CD4-positive, alpha-beta T cell (primary cell): Measurements from ENCODE around the gene EIF2D. TPM values are rescaled to one million over a fixed set of nuclear protein-coding genes. Genes with fewer than 3 reads are reported as not detected.

Experiments
- ATAC-seq: fragments of 200-7000 bp; cut with Tn5 transposase; one replicate; pipeline ENCODE4 v1.10.0; 2022; ENCODE audit warnings: mild to moderate bottlenecking; ENCODE audit not compliant: poor library complexity
- CTCF ChIA-PET: fragments of 350-600 bp; sonication (Branson Sonifier 250); formaldehyde crosslinking; loops from one replicate; lab custom pipeline; 2021; ENCODE audit warnings: antibody characterized with exemption, inconsistent platforms; lab: Charles Lee
- POLR2A ChIA-PET: fragments of 350-600 bp; sonication (Branson Sonifier 250); formaldehyde crosslinking; loops from one replicate; lab custom pipeline; 2021; ENCODE audit warnings: antibody characterized with exemption, inconsistent platforms; lab: Charles Lee
- DNase-seq, 14 experiments: peaks; one replicate each; pipeline ENCODE4 v3.0.0-alpha.2; 2013 to 2020; ENCODE audit warnings: mixed read lengths in 2 of 14
- H3K27ac ChIP-seq, 2 donors: one replicate each; pipeline versions ENCODE4 v1.5.1 to v1.7.0; 2013; ENCODE audit warnings: low read length in 2 of 2, low read depth in 1 of 2, mild to moderate bottlenecking in 1 of 2
- H3K27me3 ChIP-seq, 2 experiments: 1 replicate in 1 of 2; 2 replicates in 1 of 2; pipeline versions ENCODE4 v1.6.1 to v1.7.0; 2013; ENCODE audit warnings: low read length in 2 of 2, control low read depth in 1 of 2, mild to moderate bottlenecking in 1 of 2, moderate library complexity in 1 of 2; ENCODE audit not compliant: insufficient read depth in 2 of 2, control insufficient read depth in 1 of 2
- H3K36me3 ChIP-seq: one replicate; pipeline ENCODE4 v1.6.1; 2013; ENCODE audit warnings: low read length, control low read depth; ENCODE audit not compliant: insufficient read depth
- H3K4me1 ChIP-seq: one replicate; pipeline ENCODE4 v1.6.1; 2013; ENCODE audit warnings: low read length, control low read depth; ENCODE audit not compliant: insufficient read depth
- H3K4me3 ChIP-seq: one replicate; pipeline ENCODE4 v1.5.1; 2013; ENCODE audit warnings: mild to moderate bottlenecking, low read length, moderate library complexity
- H3K9me3 ChIP-seq, 2 experiments: 1 replicate in 1 of 2; 2 replicates in 1 of 2; pipeline versions ENCODE4 v1.6.1 to v1.7.0; 2013; ENCODE audit warnings: low read length in 2 of 2, mild to moderate bottlenecking in 2 of 2, control low read depth in 1 of 2, moderate library complexity in 1 of 2; ENCODE audit not compliant: control insufficient read depth in 1 of 2, insufficient read depth in 1 of 2
- H3K27ac Mint-ChIP-seq: one replicate; pipeline ENCODE4 v1.8.0; 2020; ENCODE audit warnings: mixed read lengths
- H3K27me3 Mint-ChIP-seq: one replicate; pipeline ENCODE4 v1.8.0; 2021; ENCODE audit warnings: mixed read lengths
- H3K36me3 Mint-ChIP-seq: one replicate; pipeline ENCODE4 v1.8.0; 2021; ENCODE audit warnings: low read depth, mixed read lengths
- H3K4me1 Mint-ChIP-seq: one replicate; pipeline ENCODE4 v1.8.0; 2021; ENCODE audit warnings: low read depth, mixed read lengths
- H3K4me3 Mint-ChIP-seq: one replicate; pipeline ENCODE4 v1.8.0; 2020; ENCODE audit warnings: mild to moderate bottlenecking, mixed read lengths
- H3K9me3 Mint-ChIP-seq: one replicate; pipeline ENCODE4 v1.8.0; 2020; ENCODE audit warnings: mixed read lengths
- intact Hi-C, 2 experiments: fragments of 100-400 bp; cut with DNase I in 1 of 2; cut with micrococcal nuclease in 1 of 2; formaldehyde crosslinking; loops; one replicate each; pipeline versions ENCODE4 v1.15.1 to v1.9.0; 2023 to 2025; cut with DNase I, micrococcal nuclease
- polyA plus RNA-seq, 2 donors: library from polyadenylated mRNA; unstranded; fragments of 120-200 nt; gene quantifications; one replicate each; pipeline ENCODE4 v1.2.1, GENCODE V29; 2013
- total RNA-seq, 174 experiments: library from RNA in 2 of 174; stranded (reverse) in 2 of 174; gene quantifications; one replicate each; pipeline ENCODE4 v1.2.3 and lab custom pipeline; 2021 to 2026
- TF ChIP-seq, protein P1 (sequence below): fragments of 200-600 bp; IDR thresholded peaks from one replicate; pipeline ENCODE4 v1.8.0; 2022; ENCODE audit warnings: antibody characterized with exemption, mild to moderate bottlenecking

Gene EIF2D, protein sequence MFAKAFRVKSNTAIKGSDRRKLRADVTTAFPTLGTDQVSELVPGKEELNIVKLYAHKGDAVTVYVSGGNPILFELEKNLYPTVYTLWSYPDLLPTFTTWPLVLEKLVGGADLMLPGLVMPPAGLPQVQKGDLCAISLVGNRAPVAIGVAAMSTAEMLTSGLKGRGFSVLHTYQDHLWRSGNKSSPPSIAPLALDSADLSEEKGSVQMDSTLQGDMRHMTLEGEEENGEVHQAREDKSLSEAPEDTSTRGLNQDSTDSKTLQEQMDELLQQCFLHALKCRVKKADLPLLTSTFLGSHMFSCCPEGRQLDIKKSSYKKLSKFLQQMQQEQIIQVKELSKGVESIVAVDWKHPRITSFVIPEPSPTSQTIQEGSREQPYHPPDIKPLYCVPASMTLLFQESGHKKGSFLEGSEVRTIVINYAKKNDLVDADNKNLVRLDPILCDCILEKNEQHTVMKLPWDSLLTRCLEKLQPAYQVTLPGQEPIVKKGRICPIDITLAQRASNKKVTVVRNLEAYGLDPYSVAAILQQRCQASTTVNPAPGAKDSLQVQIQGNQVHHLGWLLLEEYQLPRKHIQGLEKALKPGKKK
- total RNA-seq (10 to 100 TPM; 48.9 to 51.6 TPM), total RNA-seq (lab: John Stamatoyannopoulos, UW) (41.6 to 133 (median 69.5) reads per million in 172 experiments)
- 54.0 TPM for polyA plus RNA-seq (2013, experiment 1 of 2)
- polyA plus RNA-seq (2013, experiment 2 of 2) = 51.4 TPM

DNA sequence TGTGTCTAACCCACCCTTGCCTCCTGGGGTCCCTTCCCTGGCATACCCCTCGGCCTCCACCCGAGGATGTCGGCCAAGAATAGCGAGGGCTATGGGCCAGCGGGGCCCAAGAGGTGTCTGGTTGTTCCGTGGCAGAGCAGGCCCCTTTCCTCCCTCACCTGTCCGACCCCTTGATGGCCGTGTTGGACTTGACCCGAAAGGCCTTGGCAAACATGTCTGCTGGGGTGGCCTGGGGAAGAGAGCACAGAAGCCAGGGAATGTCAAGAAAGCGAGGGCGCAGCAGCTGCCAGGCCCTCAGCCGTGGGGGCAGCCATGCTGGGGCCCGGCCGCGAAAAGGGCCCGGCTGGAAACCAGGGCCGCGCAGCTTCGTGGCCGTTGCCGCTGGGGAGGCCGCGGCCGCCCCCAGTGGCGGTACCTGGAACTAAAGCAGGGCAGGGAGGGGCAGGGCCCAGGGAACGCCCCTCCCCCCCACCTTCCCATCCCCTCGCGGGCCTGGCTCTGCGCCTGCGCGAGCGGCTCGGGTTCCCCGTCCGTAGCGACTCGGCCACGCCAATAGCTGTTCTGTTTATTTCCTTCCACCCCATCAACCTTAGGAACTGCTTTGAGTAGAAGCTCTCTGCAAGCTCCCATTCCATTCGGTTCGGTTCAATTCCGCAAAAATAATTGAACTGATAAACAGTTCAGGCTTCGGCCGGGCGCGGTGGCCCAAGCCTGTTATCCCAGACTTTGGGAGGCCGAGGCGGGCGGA lies at the start of gene EIF2D:
TSS of gene EIF2D (minus strand) at position 337 of the 748 bp plus-strand sequence. CDS start at position 214, 123 bp downstream.
- TF ChIP-seq, protein P1, sequence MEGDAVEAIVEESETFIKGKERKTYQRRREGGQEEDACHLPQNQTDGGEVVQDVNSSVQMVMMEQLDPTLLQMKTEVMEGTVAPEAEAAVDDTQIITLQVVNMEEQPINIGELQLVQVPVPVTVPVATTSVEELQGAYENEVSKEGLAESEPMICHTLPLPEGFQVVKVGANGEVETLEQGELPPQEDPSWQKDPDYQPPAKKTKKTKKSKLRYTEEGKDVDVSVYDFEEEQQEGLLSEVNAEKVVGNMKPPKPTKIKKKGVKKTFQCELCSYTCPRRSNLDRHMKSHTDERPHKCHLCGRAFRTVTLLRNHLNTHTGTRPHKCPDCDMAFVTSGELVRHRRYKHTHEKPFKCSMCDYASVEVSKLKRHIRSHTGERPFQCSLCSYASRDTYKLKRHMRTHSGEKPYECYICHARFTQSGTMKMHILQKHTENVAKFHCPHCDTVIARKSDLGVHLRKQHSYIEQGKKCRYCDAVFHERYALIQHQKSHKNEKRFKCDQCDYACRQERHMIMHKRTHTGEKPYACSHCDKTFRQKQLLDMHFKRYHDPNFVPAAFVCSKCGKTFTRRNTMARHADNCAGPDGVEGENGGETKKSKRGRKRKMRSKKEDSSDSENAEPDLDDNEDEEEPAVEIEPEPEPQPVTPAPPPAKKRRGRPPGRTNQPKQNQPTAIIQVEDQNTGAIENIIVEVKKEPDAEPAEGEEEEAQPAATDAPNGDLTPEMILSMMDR = peak; percentile 95
- Histone ChIP-seq H3K36me3 (peaks cover 26% of the 10 kb centered on the region), H3K4me1 (peaks cover 18% of the 10 kb centered on the region), H3K27me3 (no peaks in the 10 kb centered on the region), H3K27ac (peak within 1 kb of the TSS; percentile 51 to 78), H3K9me3 (no peaks in the 10 kb centered on the region), H3K4me3 (peak within 1 kb of the TSS; percentile 88)
- peak within 1 kb of the TSS; percentile 90 for H3K4me3 Mint-ChIP-seq
- no peaks in the 10 kb centered on the region for H3K27me3 Mint-ChIP-seq
- no peaks in the 10 kb centered on the region for H3K9me3 Mint-ChIP-seq
- ChIA-PET POLR2A (interaction anchor here (0.7 to 2.3 kb wide), 22 partner anchors 9 to 350 kb away, joined by 3 to 15 read pairs (median 4); partner anchors contain the start of genes DYRK3, IKBKE and RASSF5), CTCF (interaction anchor here (0.6 to 2.8 kb wide), 34 partner anchors 8 to 438 kb away, joined by 3 to 25 read pairs (median 5); partner anchors contain the start of genes DYRK3, FCMR and IKBKE)
- peak within 1 kb of the TSS; percentile 83 for H3K27ac Mint-ChIP-seq
- DNase-seq (peak; percentile 88 to 97 (median 94)), ATAC-seq (peak; percentile 98)
- H3K4me1 Mint-ChIP-seq = peaks cover 20% of the 10 kb centered on the region
- peaks cover 40% of the 10 kb centered on the region for H3K36me3 Mint-ChIP-seq
- intact Hi-C loops = loop anchor here (1.0 to 5.0 kb wide), 3 partner anchors 22 to 1490 kb away; partner anchors contain the start of genes DYRK3 (in 1 of the 2) and RBBP5 (in 1 of the 2)

DNA sequence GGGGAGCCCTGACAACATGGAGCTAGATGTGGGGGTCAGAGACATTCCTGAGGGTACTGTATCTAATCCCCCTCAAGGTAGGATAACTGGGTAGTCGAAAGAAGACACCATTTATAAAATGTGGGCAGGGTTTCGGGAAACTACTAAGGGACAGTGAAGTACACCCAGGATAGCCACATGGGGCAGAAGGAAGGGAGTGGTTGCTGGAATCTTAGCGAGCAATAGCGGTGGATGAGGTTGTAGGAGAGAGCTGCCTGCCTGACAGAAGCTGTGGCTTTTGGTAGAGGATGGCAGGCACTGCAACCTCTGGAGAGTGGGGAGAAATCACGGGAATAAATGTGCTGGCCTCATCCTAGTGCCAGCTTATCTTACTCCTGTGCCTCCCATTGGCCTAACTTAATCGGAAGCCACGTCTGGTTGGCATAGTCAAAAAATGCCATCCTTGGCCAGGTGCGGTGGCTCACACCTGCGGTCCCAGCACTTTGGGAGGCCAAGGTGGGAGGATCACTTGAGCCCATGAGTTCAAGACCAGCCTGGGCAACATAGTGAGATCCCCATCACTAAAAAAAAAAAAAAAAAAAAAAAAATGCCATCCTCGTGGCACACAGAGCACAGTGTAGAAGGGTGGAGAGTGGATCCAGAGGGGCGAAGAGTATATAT lies 49.0 kb upstream of the EIF2D start:
- ChIA-PET POLR2A (no interaction called here), CTCF (no interaction called here)
- no peaks in the 10 kb centered on the region for H3K36me3 ChIP-seq
- intact Hi-C loops = loop anchor here in 1 of 2 experiments (5.0 kb wide), 1 partner anchor 119 kb away; no protein-coding TSS in a partner anchor
- no peaks in the 10 kb centered on the region for H3K36me3 Mint-ChIP-seq
- no peak for DNase-seq
- no peaks in the 10 kb centered on the region for H3K9me3 Mint-ChIP-seq
- H3K27me3 Mint-ChIP-seq = peaks cover 53% of the 10 kb centered on the region
- H3K4me3 Mint-ChIP-seq = no peak overlapping the region
- no peak overlapping the region for H3K27ac Mint-ChIP-seq
- TF ChIP-seq, protein P1 = no peak
- H3K9me3 ChIP-seq = no peaks in the 10 kb centered on the region
- peaks cover 16% of the 10 kb centered on the region for H3K4me1 ChIP-seq
- no peak overlapping the region for H3K27ac ChIP-seq
- peaks cover 4% of the 10 kb centered on the region for H3K4me1 Mint-ChIP-seq
- no peak for ATAC-seq
- no peak overlapping the region for H3K4me3 ChIP-seq
- peaks cover 23 to 36% of the 10 kb centered on the region in 2 experiments for H3K27me3 ChIP-seq
